ENCODE measurements around the gene MTMR11. TPM values are rescaled to one million over a fixed set of nuclear protein-coding genes. Genes with fewer than 3 reads are reported as not detected.
A peak's percentile ranks its signal among the peaks of the same experiment; 100 is the strongest.

The MTMR11 gene
- total and polyA plus RNA-seq, 9 of the 15 experiments (the other 6 are each of a cell fraction or from before 2014, with no cell fraction given), result 0.09 to 1.6 (median 0.51) TPM

DNA sequence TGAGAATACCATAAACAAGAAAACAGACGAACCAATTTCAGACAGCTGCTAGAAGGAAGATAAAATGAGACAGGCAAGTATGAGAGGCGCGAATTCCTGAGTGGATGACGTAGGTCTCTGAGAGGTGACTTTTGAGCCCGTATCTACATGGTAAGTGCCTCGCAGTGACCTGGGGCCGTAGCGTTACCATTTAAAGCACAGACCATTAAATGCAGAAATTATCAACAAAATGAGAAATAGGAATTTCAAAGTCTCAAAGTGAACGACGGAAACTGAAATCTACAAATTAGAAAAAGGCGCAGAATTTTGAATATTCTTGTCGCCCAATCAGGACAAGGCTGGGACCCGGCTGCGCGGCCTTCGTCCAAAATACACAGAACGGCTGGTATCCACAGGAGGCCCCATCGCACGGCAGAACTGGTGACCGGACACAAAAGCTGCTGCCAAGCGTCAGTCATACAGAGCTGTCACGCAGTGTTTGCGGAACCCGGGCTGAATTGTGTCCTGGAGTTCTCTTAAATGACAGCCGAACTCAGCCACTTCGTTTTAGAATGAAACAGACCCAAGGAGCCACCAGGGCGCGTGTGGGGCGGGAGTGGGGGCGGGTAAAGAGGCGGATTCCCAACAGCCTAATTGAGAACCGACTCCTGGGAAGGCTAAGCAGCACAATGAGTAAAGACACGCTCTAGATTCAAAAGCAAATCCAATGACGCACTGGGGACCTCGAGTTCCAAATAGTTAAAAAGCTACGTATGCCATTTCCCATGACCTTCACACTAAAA, 51.1 kb downstream of the MTMR11 start (continued):
- TF ChIP-seq KLF13 (tag; IDR thresholded peaks at IDR 0.05; ENCODE audit: borderline replicate concordance, low read depth), result no peak
- no peak for TF ChIP-seq POLR2AphosphoS2 (IDR thresholded peaks at IDR 0.05; ENCODE audit: low read length)
- no peak for TF ChIP-seq ARID3B (CRISPR knock-in tag; IDR thresholded peaks at IDR 0.05; ENCODE audit: borderline replicate concordance)
- TF ChIP-seq HNRNPK (IDR thresholded peaks at IDR 0.05; ENCODE audit: low read depth, low read length, poor library complexity, severe bottlenecking), result no peak
- peak in 1 of 3 experiments; percentile 40 for TF ChIP-seq YY1 (IDR thresholded peaks at IDR 0.05; ENCODE audit: borderline replicate concordance in 1 of 3, control insufficient read depth in 1 of 3, extremely low read depth in 1 of 3, insufficient read depth in 3 of 3, insufficient read length in 1 of 3, insufficient replicate concordance in 2 of 3, low read depth in 1 of 3, low read length in 2 of 3)
- no peak for TF ChIP-seq ZC3H11A (IDR thresholded peaks at IDR 0.05; ENCODE audit: low read depth, low read length)
- TF ChIP-seq ZEB2 (IDR thresholded peaks at IDR 0.05), result 0 out of 2 replicates have a peak, but pooled peaks have one; percentile 13
- TF ChIP-seq KLF16 (IDR thresholded peaks at IDR 0.05), result no peak
- TF ChIP-seq ZNF174 (CRISPR knock-in tag; IDR thresholded peaks at IDR 0.05), result no peak
- TF ChIP-seq GABPB2 (CRISPR knock-in tag; conservative IDR thresholded peaks at IDR 0.05), result 0 out of 2 replicates have a peak, but pooled peaks have one; percentile 8
- TF ChIP-seq CBFA2T2 (conservative IDR thresholded peaks at IDR 0.05), result 0 out of 2 replicates have a peak, but pooled peaks have one; percentile 7
- no peak for TF ChIP-seq ZFP36 (IDR thresholded peaks at IDR 0.05; ENCODE audit: low read depth, low read length, partially characterized antibody)
- TF ChIP-seq ZNF398 (CRISPR knock-in tag; IDR thresholded peaks at IDR 0.05), result no peak
- TF ChIP-seq, protein P1, sequence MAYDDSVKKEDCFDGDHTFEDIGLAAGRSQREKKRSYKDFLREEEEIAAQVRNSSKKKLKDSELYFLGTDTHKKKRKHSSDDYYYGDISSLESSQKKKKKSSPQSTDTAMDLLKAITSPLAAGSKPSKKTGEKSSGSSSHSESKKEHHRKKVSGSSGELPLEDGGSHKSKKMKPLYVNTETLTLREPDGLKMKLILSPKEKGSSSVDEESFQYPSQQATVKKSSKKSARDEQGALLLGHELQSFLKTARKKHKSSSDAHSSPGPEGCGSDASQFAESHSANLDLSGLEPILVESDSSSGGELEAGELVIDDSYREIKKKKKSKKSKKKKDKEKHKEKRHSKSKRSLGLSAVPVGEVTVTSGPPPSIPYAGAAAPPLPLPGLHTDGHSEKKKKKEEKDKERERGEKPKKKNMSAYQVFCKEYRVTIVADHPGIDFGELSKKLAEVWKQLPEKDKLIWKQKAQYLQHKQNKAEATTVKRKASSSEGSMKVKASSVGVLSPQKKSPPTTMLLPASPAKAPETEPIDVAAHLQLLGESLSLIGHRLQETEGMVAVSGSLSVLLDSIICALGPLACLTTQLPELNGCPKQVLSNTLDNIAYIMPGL (CRISPR knock-in tag; IDR thresholded peaks at IDR 0.05), result no peak
- peak; percentile 82; the same call in 1 of the 2 replicates for TF ChIP-seq TGIF2 (CRISPR knock-in tag; IDR thresholded peaks at IDR 0.05)
- peak; percentile 49 for TF ChIP-seq CHD1 (IDR thresholded peaks at IDR 0.05; ENCODE audit: low read length)
- TF ChIP-seq ARID1B (IDR thresholded peaks at IDR 0.05), result peak; percentile 69; the same call in 1 of the 2 replicates
- TF ChIP-seq RCOR1 (IDR thresholded peaks at IDR 0.05; ENCODE audit: borderline replicate concordance in 1 of 2, low read depth in 2 of 2, low read length in 2 of 2), result 0 out of 4 replicates have a peak, but pooled peaks of 1 of the 2 experiments have one; percentile 1
- TF ChIP-seq SPI1 (IDR thresholded peaks at IDR 0.05; ENCODE audit: borderline replicate concordance, low read depth, low read length), result no peak

Data from K562 (cell line).